Right renal cortex interstitium (tissue), 3 donors: ENCODE results near the gene USP31. TPM values are rescaled to one million over a fixed set of nuclear protein-coding genes. Genes with fewer than 3 reads are reported as not detected.

Source experiments
- DNase-seq, 3 donors: peaks; one replicate each; pipeline ENCODE4 v3.0.0-alpha.2; 2013; ENCODE audit warnings: low read depth in 3 of 3, low spot score in 2 of 3
- polyA plus RNA-seq, 3 donors: library from polyadenylated mRNA; unstranded; fragments of 120-200 nt; gene quantifications; one replicate each; pipeline ENCODE4 v1.2.1, GENCODE V29; 2013; ENCODE audit not compliant: insufficient read length in 3 of 3

Gene USP31
- polyA plus RNA-seq, 3 donors: 5.7 to 6.3 (median 6.1) TPM

DNA sequence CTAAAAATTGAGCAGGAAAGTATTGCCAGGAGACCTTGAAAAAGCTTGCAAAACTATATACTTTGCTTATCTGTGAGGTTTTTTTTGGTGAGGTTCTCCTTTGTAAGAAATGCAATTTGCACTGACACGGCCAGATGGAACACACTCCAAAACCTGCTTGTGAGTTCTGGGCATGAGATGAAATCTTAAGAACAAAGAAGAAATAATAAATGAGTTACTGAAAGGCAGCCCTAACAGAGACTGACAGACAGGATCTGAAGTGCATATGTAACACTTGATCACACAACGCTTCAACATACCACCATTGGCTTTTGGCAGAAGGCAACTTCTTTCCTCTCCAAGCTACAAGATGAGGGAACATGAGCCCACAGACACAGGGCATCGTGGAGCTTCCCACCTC is 82.6 kb downstream of the USP31 start:
- DNase-seq: no peak

DNA sequence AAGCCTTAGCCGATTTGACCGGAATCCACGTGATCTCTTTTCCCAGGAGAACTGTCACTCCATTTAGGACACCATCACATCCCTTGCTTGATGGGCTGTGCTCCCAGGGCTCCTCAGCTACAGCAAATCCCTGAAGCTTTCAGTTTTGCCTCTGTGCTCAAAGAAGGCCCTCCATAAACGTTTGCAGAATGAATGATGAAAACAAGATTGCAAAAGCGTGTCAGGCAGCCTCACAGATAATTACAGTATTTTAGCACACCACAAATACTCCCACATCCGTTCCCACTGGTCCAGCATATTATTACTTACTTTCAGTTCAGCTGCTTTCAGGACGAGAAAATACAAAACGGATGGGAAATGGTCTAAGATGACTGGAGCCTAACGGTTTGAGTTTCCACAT is 84.6 kb downstream of the USP31 start:
- no peak for DNase-seq

DNA sequence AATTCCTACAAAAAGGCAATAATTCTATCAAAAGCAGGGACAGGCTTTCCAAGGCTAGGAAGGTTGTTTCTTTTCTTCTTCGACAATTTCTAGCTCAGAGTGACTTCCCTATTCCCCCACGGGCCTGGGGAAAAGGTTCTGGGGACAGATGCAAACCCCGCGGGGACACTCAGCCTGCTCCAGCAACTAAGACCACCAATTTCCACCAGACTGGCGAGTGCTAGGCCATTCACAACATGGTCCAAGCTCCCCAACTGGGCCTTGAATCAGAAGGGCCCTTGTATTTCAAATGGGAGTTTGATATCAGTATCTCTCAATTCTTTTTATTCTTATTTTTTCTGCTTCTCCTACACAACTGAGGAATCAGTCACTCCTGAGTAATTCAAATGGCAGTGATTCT is 86.7 kb downstream of the USP31 start:
- no peak for DNase-seq

DNA sequence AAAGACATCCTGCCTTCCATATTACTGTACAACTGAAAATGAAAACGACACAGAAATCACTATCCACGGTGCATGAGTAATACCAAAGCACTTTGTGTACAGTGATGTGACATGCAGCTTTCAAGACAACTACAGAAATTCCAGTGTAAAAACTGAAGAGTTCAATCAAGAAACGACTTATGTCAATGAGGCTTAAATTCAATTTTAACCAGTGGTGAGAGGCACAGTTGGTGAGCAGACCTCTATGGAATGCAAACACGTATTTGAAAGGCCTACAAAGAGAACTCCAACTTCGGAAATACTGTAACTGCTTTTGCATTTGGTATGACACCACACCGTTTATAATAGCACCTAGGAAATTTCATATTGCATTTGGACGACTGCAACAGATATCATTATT is 87.6 kb downstream of the USP31 start:
- no peak for DNase-seq

DNA sequence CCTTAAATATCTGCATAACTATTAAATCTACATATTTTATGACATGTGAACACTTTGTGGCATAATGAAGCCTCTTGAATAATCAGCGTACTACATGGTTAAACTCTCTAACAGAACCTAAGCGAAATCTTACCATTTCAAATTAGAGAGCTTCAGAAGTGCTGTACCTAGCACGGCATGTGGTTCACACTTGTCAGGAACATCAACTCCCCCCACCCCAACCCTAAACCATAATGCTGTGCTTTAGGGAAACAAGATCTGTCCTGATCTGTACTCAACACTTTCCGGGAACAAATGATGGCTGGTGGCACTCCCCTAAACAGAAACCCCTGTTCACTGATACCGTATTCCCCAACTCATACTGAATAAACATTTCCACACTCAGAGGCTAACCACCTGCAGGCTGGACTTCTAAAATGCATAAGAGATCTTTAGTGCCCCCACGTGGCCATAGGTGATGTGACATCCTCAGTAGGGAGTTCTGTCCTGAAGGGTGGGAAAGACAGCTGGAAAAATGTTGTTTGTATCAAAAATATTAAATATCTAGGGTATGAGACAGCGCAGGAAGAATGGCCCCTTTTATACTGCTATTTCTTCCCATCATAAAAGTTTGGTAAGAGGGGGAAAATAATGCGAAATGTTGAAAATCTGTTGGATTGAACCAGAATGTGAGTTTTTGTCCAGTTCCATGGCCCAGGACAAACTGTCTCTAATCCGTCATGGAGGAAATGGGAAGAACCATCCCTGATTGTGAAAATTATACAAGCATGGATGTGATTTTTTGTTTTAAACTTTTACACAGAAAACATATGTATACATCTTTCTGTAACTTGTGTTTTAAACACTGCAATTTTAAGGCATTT is 88.6 kb downstream of the USP31 start:
- peak; percentile 27 to 44 (median 42) for DNase-seq

DNA sequence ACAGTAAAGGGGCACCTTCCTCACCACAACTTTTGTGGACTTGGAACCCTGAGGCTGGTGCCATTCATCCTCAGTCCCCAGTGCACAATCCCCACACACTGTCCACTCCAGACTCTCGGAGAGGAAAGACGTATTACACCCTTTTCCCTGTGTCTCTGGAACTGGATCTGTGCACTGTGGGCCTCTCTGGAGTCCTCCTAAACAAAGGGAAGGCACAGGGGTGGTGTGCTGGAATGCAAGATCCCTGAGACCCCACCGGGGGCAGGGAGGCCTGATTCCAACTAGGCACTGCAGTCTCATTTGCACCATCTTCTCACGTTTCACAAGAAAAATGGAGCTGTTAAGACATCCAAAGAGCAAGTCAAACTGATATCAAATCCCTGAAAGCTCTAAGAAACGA is 89.8 kb downstream of the USP31 start:
- no peak for DNase-seq

DNA sequence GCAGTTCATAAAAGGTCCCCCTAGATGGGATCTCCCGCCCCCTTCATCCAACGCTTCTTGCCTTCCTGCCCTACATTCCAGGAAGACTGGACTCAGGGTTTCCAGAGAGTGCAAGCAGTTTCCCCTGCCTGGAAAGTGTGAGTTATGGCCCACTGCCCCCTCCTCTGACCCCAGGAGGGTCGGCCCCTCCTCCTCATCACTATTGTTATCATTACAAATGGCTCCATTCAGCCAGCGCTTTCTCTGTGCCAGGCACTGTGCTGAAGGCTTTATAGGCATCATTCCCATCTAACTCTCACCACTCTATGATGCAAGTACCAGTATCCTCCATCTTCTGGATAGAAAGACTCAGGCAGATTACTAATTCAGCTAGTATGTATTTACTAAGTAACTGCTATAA is 90.7 kb downstream of the USP31 start:
- DNase-seq: no peak

DNA sequence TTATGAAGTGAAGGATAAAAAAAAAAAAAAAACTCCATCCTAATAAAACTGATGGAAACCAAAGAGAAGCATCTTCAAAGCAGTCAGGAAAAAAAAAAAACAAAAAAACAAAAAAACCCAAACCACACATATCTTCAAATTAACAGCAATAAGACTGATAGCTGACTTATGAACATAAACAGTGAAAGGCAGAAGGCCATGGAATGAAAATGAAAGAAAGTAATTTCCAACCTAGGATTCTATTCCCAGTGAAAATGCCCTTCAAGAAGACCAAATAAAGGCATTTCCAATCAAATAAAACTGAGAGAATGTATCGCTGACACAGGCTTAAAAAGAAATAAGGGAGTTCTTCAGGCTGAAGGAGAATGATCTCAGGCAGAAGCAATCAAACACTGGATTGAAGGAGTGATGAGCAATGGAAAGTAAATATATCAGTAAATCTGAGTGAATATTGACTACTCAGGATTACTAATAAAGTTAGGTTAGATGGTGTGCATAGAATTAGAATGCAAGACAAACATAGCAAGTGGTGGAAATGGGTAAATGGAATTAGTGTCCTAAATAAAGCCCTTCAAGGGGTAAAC is 92.1 kb downstream of the USP31 start:
- no peak for DNase-seq

DNA sequence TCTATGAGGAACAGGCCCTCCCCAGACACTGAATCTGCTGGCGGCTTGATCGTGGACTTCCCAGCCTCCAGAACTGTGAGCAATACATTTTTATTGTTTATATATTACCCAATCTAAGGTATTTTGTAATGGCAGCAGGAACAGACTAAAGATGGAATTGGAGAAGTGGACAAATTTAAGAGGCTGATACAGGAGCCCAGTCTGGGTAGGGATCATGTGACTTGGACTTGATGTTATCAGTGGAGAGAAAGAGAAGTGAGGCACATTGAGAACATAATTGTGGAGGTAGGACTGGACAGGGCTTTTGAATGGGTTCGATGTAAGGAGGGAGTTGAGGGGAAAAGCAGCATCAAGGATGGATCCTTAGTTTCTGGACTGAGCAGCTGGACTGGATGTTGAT is 93.8 kb downstream of the USP31 start:
- no peak for DNase-seq

DNA sequence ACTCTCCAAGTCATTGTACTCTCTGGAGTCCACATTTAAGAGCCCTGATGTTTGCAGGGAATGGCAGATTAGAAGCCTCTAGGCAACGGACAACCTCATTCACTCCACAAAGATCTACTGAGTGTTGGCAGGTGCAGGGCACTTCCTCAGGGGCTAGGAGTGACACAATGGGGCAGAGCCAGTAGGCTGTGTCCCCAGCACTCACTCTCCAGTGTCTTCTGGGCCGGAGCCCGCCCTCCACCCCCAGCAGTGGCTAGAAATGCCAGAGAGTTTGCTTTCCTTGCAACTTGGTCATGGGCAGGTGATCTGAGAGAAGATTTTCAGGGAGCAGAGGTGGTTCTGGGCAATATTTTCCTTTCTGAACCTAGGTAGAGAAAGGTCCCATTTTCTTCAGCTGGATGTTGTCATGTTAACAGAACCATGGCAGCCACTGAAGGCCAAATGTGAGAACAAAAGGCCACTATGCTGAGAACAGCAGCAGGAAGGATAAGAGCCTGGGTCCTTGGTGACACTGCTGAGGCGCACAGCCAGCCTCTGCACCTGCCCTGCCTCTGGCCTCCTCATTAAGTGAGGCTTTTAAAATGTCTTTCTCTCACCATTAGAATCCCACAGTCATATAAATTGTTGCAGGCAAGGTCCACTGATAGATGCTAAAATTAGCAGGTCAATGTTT is 96.2 kb downstream of the USP31 start:
- no peak for DNase-seq

DNA sequence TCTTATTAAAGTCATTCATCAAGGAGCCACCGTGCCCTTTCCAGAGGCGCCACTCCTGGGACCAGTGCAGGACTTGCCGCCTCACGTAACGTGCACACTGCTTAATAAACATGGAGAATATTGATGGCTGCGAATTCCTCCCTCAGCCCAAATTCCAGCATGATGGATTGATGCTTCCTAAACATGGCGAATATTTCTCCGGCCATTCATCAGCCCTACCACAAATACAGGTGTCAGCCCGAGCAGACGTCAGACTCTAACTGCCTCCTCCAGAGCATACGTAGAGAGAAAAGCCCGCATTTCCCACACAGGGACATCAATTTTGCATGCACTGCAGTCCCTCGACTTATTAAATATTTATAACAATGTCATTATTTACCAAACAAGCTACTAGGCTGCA is 97.0 kb downstream of the USP31 start:
- DNase-seq: no peak

DNA sequence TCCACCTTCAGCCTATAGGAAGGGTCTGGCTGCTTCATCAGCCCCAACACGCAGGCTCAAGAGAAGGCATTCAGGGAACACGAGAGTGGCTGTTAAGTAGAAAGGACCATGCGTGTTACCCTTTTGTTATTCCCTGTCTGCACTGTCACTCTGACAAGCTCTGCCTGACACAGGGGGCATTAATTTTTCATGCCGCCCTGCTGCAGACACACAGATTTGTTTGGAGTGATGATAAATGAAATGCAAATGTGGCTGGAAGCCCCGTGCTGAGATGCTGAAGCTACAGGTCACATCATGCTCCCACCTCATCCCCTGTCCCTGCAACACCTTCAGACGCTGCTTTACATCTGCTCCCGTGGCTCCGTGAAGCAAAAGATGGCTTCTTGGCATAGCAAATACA is 97.7 kb downstream of the USP31 start:
- DNase-seq: no peak

DNA sequence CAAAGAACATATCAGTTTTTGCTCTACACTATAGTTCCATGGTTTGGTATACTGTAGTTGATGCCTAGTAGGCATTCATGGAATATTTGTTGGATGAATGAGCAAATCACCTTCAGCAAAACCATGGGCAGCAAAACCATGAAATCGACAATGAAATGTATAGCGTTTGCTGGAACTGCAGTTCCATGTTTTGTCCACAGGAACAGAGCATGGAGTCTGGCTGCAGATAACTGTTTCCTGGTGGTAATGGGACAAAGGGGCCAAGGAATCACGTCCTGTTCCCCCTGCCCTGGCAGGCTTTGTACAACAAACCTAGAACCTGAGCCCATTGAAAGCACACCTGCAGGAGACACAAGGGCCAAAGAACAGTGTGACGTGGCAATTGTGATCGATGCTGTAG is 101.1 kb downstream of the USP31 start:
- no peak for DNase-seq

DNA sequence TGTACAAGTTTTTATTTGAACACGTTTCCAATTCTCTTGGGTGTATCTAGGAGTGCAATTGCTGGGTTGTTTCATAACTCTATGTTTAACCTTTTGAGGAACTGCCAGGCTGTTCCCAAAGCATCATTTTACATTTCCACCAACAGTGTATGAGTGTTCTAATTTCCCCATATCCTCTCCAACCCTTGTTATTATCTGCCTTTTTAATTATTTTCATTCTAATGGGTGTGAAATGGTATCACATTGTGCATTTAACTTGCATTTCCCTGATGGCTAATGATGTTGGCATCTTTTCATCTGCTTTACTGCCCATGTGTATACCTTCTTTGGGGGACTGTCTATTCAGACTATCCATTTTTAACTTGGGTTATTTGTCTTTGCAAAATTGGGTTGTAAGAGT is 104.2 kb downstream of the USP31 start:
- no peak for DNase-seq

DNA sequence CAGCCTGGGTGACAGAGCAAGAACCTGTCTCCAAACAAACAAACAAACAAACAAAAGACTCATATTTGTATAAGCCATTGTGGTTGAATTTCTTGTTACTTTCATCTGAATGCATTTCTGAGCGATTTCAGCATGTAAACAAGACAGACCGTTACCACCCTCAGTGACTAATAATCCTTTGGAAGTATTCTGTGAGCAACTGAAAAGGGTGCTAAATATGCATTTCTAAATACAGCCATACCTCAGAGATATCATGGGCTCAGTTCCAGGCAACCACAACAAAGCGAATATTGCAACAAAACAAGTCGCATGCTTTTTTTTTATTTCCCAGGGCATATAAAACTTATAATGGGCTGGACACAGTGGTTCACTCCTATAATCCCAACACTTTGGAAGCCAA is 109.0 kb downstream of the USP31 start:
- DNase-seq: no peak

DNA sequence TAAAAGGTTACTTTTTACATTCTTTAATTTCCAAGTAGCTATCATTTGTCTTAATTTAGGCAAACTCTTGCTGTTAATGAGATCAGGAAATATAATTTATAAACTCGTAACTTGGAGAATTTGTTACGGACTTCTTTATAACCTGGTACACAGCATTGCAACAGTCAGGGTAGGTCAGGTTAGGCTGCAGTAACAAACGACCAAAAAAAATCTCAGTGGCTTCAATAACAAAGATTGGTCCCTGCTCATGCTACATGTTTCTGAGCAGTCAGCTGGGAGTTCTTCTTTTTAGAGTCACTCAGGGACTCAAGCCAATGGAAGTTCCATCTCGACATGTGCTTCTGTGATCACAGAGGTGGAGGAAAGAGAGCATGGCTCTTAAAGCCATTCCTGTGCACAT is 110.1 kb downstream of the USP31 start:
- DNase-seq: no peak

DNA sequence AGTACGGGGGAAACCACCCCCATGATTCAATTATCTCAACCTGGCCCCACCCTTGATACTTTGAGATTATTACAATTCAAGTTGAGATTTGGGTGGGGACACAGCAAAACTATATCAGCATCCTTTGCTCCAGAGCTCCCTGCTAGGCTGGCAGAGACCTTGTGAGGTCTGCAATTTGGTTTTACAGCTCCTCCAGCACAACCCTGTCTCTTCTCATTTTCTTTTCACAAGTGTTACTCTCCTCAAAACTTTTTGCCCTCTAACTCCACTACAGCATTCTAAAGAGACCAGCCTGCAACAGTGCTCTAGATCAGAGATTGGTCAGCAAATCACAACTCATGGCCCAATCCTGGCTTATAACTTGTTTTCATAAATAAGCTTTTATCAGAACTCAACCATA is 114.0 kb downstream of the USP31 start:
- DNase-seq: no peak

DNA sequence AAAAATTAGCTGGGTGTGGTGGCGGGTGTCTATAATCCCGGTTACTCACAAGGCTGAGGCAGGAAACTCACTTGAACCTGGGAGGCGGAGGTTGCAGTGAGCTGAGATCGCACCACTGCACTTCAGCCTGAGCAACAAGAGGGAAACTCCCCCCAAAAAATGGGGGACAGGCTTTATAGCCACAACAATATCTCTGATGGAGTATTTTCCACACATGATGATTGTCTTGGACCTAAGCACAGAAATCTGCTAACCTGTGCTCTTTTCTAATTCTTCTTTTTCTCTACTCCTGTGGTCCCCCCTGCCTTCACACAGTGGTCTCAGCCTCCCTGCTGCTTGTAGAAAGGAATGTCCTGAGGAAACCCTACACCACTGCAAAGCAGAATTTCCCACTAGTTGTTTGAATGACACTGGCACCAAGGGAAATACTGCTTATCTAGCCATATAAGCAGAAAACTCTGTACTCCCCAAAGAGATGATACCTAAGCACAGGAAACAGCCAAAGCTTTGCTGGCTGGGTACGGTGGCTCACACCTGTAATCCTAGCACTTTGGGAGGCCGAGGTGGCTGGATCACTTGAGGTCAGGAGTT is 117.6 kb downstream of the USP31 start:
- DNase-seq: no peak

DNA sequence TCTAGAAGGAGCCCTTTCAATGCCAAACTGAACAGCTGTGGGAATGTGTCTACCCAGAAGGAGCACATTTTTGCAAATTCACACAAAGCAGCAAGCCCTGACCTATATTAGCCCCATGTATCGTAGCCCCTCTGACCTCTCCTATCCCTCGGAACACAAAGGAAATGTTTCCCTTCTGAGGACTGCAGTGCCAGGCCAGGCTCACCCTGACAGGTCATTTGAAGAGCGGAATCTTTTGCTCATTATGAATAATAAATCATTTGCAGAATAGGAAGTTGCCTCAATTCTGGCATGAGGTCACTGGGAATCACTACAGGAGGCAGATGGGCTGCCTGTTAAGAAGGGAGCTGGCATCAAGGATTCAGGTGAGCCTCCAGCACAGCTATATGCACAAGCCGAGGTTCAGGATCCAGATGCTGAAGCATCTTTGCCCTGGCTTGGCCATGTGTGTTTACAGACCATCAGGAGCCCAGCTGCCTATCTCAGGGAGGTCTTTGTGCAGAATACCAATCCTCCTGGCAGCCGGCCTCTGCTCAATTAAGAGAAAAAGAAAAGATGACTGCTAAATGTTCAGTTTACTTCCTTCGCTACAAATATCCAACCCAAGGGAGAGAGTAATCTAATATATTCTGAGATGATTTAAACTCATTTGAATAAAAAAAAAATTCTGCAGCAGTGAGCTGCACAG is 119.4 kb downstream of the USP31 start:
- DNase-seq: no peak

DNA sequence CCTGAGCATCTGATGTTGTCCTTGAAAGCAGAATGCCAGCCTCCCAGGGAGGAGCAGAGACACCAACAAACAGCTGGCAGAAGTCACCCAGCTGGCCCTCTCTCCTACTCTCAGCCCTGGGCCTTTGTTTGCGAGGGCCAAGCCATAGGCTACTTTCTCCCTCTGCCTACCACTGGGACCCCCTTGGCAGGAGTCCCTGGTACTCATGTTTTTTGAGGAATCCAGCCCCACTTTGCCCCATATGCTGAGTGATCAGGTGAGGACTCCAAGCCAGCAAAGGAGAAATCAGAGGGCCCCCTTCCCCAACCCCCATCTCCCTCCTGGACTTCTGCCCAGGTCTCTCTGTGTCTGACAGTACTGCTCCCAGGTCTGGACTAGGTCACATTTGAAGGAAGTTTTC is 121.9 kb downstream of the USP31 start:
- no peak for DNase-seq

DNA sequence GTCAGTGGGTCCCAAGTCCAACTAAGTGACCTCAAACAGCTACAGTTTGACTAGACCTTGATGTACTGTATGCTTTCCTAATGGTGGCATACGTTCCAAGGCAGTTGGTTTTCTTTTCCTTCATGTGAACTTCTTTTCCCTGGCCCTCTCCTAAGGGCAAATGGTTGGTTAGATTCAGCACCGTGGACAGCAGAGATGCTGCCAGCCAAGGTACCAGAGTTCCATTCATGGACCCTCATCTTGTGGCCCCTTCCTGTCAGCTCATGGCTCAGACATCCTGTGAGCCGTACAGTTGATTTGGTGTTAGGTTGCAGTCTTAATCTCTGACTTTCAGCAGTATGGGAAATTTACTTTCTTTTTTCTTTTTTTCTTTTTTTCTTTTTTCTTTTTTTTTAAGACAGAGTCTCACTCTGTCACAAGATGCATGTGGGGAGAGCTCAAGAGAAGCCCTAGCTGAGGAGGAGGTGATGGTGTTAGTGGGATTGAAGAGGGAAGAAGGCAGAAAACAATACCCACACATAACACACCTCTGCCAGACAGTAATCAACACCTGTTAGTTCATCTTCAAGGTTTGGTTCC is 122.4 kb downstream of the USP31 start:
- DNase-seq: peak; percentile 43 to 76 (median 53)
